A549 treated with dexamethasone at 1 μM for 4 hours (cell line): ENCODE measurements around the gene KRTCAP2. TPM values are rescaled to one million over a fixed set of nuclear protein-coding genes. Genes with fewer than 3 reads are reported as not detected.

ENCODE experiments used
- total RNA-seq: library from RNA; stranded (reverse); fragments of 200-300 nt; extraction: Qiagen RNA extraction; gene quantifications from 5 replicates; pipeline ENCODE4 v1.2.3, GENCODE V29; 2022

Gene KRTCAP2
- total RNA-seq = 221 to 270 TPM (median 241 TPM) in 5 replicates

GRCh38 chr1:155172732-155173477 lies at the start of gene KRTCAP2:
TSS of gene KRTCAP2 (minus strand) at chr1:155173304. CDS start at chr1:155173224, 80 bp downstream.

GRCh38 chr1:155208541-155209311 lies 35.6 kb upstream of the KRTCAP2 start, which contains the start of gene MTX1:
TSS of gene MTX1 (plus strand) at chr1:155208695. CDS start at chr1:155208805, 110 bp downstream.

GRCh38 chr1:155207806-155208540 lies 34.9 kb upstream of the KRTCAP2 start, which contains the start of gene THBS3:
TSS of gene THBS3 (minus strand) at chr1:155207897. CDS start at chr1:155207876, 21 bp downstream.

GRCh38 chr1:155173478-155174323 lies 597 bp upstream of the KRTCAP2 start, which contains the start of gene TRIM46:
TSS of gene TRIM46 (plus strand) at chr1:155173849. CDS start at chr1:155173967, 118 bp downstream.

GRCh38 chr1:155139895-155140629 lies 33.0 kb downstream of the KRTCAP2 start, which contains the start of gene DPM3:
TSS of gene DPM3 (minus strand) at chr1:155140531. CDS start at chr1:155140240, 291 bp downstream.

GRCh38 chr1:155135415-155136028 lies 37.6 kb downstream of the KRTCAP2 start, which contains the start of gene SLC50A1:
TSS of gene SLC50A1 (plus strand) at chr1:155135852. CDS start at chr1:155135912, 60 bp downstream.

GRCh38 chr1:155127105-155127966 lies 45.8 kb downstream of the KRTCAP2 start, which contains the start of gene EFNA1:
TSS of gene EFNA1 (plus strand) at chr1:155127876. CDS start at chr1:155127978, 102 bp downstream.

Other genes starting within 250 kb of the KRTCAP2 start
- 41.4 to 44.4 TPM (median 42.1 TPM) in 5 replicates for gene PMVK, start 236.6 kb downstream of the KRTCAP2 start, total RNA-seq
- gene PBXIP1, start 217.2 kb downstream of the KRTCAP2 start, total RNA-seq = 11.9 to 16.0 TPM (median 14.4 TPM) in 5 replicates
- gene PYGO2, start 211.5 kb downstream of the KRTCAP2 start, total RNA-seq = 19.4 to 23.1 TPM (median 22.1 TPM) in 5 replicates
- gene SHC1, start 202.6 kb downstream of the KRTCAP2 start, total RNA-seq = 209 to 336 TPM (median 304 TPM) in 5 replicates
- 301 to 343 TPM (median 324 TPM) in 5 replicates for gene CKS1B, start 198.6 kb downstream of the KRTCAP2 start, total RNA-seq
- 39.1 to 45.0 TPM (median 43.1 TPM) in 5 replicates for gene FLAD1, start 190.0 kb downstream of the KRTCAP2 start, total RNA-seq
- not detected in 5 replicates for gene LENEP, start 179.7 kb downstream of the KRTCAP2 start, total RNA-seq
- 38.8 to 58.2 TPM (median 53.7 TPM) in 5 replicates for gene ZBTB7B, start 170.5 kb downstream of the KRTCAP2 start, total RNA-seq
- 0.30 to 1.1 TPM (median 0.73 TPM) in 5 replicates for gene DCST2, start 139.5 kb downstream of the KRTCAP2 start, total RNA-seq
- 0.05 to 0.06 TPM (median 0.06 TPM) in 3 of 5 replicates, not detected in the others for gene DCST1, start 139.5 kb downstream of the KRTCAP2 start, total RNA-seq
- gene ADAM15, start 122.0 kb downstream of the KRTCAP2 start, total RNA-seq = 68.8 to 122 TPM (median 111 TPM) in 5 replicates
- gene EFNA4, start 109.6 kb downstream of the KRTCAP2 start, total RNA-seq = 14.0 to 17.2 TPM (median 14.8 TPM) in 5 replicates
- 12.6 to 15.3 TPM (median 13.8 TPM) in 5 replicates for gene EFNA3, start 94.5 kb downstream of the KRTCAP2 start, total RNA-seq
- 16.4 to 24.1 TPM (median 18.9 TPM) in 5 replicates for gene EFNA1, start 45.4 kb downstream of the KRTCAP2 start, total RNA-seq
- 30.9 to 37.0 TPM (median 32.7 TPM) in 5 replicates for gene SLC50A1, start 37.5 kb downstream of the KRTCAP2 start, total RNA-seq
- gene DPM3, start 32.8 kb downstream of the KRTCAP2 start, total RNA-seq = 63.4 to 82.2 TPM (median 77.7 TPM) in 5 replicates
- 1.8 to 2.9 TPM (median 2.5 TPM) in 5 replicates for gene TRIM46, start 545 bp upstream of the KRTCAP2 start, total RNA-seq
- gene THBS3, start 34.6 kb upstream of the KRTCAP2 start, total RNA-seq = 5.1 to 10.0 TPM (median 7.6 TPM) in 5 replicates
- gene MTX1, start 35.4 kb upstream of the KRTCAP2 start, total RNA-seq = 64.1 to 69.8 TPM (median 65.5 TPM) in 5 replicates
- gene ENTREP3, start 82.2 kb upstream of the KRTCAP2 start, total RNA-seq = 24.9 to 39.5 TPM (median 37.9 TPM) in 5 replicates
- 92.3 to 126 TPM (median 116 TPM) in 5 replicates for gene SCAMP3, start 89.1 kb upstream of the KRTCAP2 start, total RNA-seq
- 14.9 to 27.8 TPM (median 25.9 TPM) in 5 replicates for gene CLK2, start 100.2 kb upstream of the KRTCAP2 start, total RNA-seq
- 3.1 to 5.7 TPM (median 5.4 TPM) in 5 replicates for gene HCN3, start 104.2 kb upstream of the KRTCAP2 start, total RNA-seq
- not detected in 5 replicates for gene PKLR, start 128.1 kb upstream of the KRTCAP2 start, total RNA-seq
- gene FDPS, start 135.6 kb upstream of the KRTCAP2 start, total RNA-seq = 164 to 188 TPM (median 168 TPM) in 5 replicates
- 35.2 to 46.8 TPM (median 45.3 TPM) in 5 replicates for gene RUSC1, start 147.6 kb upstream of the KRTCAP2 start, total RNA-seq